Muscle of leg (tissue), 11 donors: Measurements from ENCODE around the gene CPA1. TPM values are rescaled to one million over a fixed set of nuclear protein-coding genes. Genes with fewer than 3 reads are reported as not detected.
"Not testable (repeated sequence)": the region's sequence is repeated elsewhere in the genome, so short reads cannot be mapped to it uniquely, and the experiment has no call there.

ENCODE experiments used
- DNase-seq: peaks from one replicate; pipeline ENCODE4 v3.0.0; 2013
- H3K27ac ChIP-seq: one replicate; pipeline ENCODE4 v1.5.1; 2013; ENCODE audit warnings: mild to moderate bottlenecking, low read length, control low read depth
- H3K27me3 ChIP-seq: one replicate; pipeline ENCODE4 v1.6.1; 2013; ENCODE audit warnings: low read length; ENCODE audit not compliant: control insufficient read depth, insufficient read depth
- H3K36me3 ChIP-seq: one replicate; pipeline ENCODE4 v1.6.1; 2013; ENCODE audit warnings: low read length; ENCODE audit not compliant: control insufficient read depth, insufficient read depth
- H3K4me1 ChIP-seq: one replicate; pipeline ENCODE4 v1.6.1; 2013; ENCODE audit warnings: low read length; ENCODE audit not compliant: control insufficient read depth, insufficient read depth
- H3K4me3 ChIP-seq: one replicate; pipeline ENCODE4 v1.5.1; 2013; ENCODE audit warnings: low read length, control low read depth
- H3K9me3 ChIP-seq: replicated peaks from 2 replicates; pipeline ENCODE4 v1.6.1; 2013; ENCODE audit warnings: low read depth, low read length; ENCODE audit not compliant: control insufficient read depth
- WGBS: methylation state at CpG from one replicate; pipeline ENCODE4 v1.1.5; 2013; ENCODE audit warnings: missing lambda C conversion rate; ENCODE audit not compliant: insufficient coverage; 5-methylcytosine and 5-hydroxymethylcytosine counted together
- polyA plus RNA-seq, 8 donors: library from polyadenylated mRNA; unstranded; fragments of 120-200 nt; gene quantifications; one replicate each; pipeline versions ENCODE4 v1.2.1 to v1.2.3, GENCODE V29; 2013; ENCODE audit warnings: inconsistent platforms in 1 of 8, low replicate concordance in 1 of 8; ENCODE audit not compliant: insufficient read length in 8 of 8, insufficient read depth in 1 of 8
- total RNA-seq: library from RNA; stranded (reverse); fragments of 120-200 nt; gene quantifications from one replicate; pipeline ENCODE4 v1.2.4, GENCODE V29; 2013

Gene CPA1
- total and polyA plus RNA-seq, 9 donors, result 2.6 to 6.7 (median 4.3) TPM

GRCh38 chr7:130372402-130373165 is 7.7 kb upstream of the CPA1 start:
- H3K4me3 ChIP-seq, result no peak overlapping the region
- H3K4me1 ChIP-seq, result peaks cover 69% of the 10 kb centered on the region
- no peaks in the 10 kb centered on the region for H3K27me3 ChIP-seq
- DNase-seq, result no peak
- 66% methylated on average over 8 of the region's 11 CpGs for WGBS
- H3K36me3 ChIP-seq, result no peaks in the 10 kb centered on the region
- H3K9me3 ChIP-seq, result peaks cover 10% of the 10 kb centered on the region
- H3K27ac ChIP-seq, result peak overlapping the region; percentile 98

DNA sequence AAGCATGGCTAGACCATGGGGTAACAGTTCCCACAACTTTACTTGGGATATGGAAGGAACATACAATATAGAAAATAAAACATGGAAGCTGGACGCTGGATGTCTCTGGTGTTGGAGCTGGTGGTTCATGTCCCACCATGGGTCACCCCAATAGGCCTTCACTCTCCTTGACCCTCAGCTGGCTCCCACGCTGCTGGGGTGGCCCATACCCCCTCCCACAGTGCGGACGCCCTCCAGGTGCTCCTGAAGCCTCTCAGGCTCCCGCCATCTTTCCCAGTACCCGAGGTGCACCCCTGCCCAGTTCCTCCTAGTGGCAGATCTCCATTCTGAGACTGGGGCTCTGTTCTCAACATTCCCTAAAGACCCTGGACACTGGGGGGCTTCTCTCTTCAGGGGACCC is 5.8 kb upstream of the CPA1 start:
- Histone ChIP-seq H3K9me3 (peaks cover 10% of the 10 kb centered on the region), H3K4me1 (peaks cover 57% of the 10 kb centered on the region), H3K27ac (peak overlapping the region; percentile 98), H3K4me3 (no peak overlapping the region), H3K36me3 (no peaks in the 10 kb centered on the region), H3K27me3 (no peaks in the 10 kb centered on the region)
- WGBS, result 98% methylated on average over 5 of the region's 6 CpGs
- DNase-seq, result no peak

DNA sequence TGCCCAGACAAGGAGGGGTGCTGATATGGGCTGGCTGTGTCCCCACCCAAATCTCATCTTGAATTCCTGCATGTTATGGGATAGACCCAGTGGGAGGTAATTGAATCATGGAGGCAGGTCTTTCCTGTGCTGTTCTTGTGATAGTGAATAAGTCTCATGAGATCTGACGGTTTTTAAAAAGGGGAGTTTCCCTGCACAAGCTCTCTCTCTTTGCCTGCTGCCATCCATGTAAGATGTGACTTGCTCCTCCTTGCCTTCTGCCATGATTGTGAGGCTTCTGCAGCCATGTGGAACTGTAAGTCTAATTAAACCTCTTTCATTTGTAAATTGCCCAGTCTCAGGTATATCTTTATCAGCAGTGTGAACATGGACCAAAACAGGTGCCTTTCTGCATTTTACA is 3.8 kb upstream of the CPA1 start:
- not testable (repeated sequence) for H3K36me3 ChIP-seq, DNase-seq, H3K27me3 ChIP-seq, H3K27ac ChIP-seq, H3K9me3 ChIP-seq, H3K4me3 ChIP-seq
- WGBS, result no CpG with 5 or more reads among the region's 1 CpG
- H3K4me1 ChIP-seq, result peaks cover 60% of the 10 kb centered on the region

GRCh38 chr7:130377178-130377577 is 3.1 kb upstream of the CPA1 start:
- Histone ChIP-seq H3K27me3 (no peaks in the 10 kb centered on the region), H3K9me3 (peaks cover 10% of the 10 kb centered on the region), H3K4me1 (peaks cover 59% of the 10 kb centered on the region), H3K36me3 (no peaks in the 10 kb centered on the region), H3K4me3 (no peak overlapping the region), H3K27ac (no peak overlapping the region)
- WGBS, result 74% methylated on average over 6 of the region's 6 CpGs
- DNase-seq, result no peak

DNA sequence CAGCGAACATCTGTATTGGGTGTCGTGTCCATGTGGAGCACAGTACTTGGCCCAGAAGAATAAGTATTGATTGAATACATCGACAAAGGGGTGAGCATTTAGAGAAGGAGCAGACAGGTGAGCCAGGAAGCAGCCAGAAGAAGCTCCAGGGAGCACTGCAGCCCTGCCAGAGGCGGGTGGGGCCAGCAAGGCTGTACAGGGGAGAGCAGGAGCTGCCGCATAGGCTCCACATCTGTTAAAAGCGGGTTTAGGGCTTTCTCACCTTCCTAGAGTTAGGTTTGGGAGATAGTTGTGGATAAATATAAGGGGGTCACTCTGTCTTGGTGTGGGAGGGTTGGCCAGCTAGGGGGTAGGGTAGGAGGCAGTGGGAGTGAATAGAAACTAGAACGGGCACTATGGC is 1.3 kb upstream of the CPA1 start:
- 63% methylated on average over 6 of the region's 7 CpGs for WGBS
- no peaks in the 10 kb centered on the region for H3K27me3 ChIP-seq
- H3K27ac ChIP-seq, result peak overlapping the region; percentile 88
- peaks cover 42% of the 10 kb centered on the region for H3K4me1 ChIP-seq
- H3K9me3 ChIP-seq, result peaks cover 10% of the 10 kb centered on the region
- H3K36me3 ChIP-seq, result no peaks in the 10 kb centered on the region
- H3K4me3 ChIP-seq, result no peak overlapping the region
- no peak for DNase-seq

GRCh38 chr7:130379532-130379920 is 768 bp upstream of the CPA1 start:
- peaks cover 41% of the 10 kb centered on the region for H3K4me1 ChIP-seq
- peak overlapping the region; percentile 88 for H3K27ac ChIP-seq
- WGBS, result 50% methylated on average over 10 of the region's 10 CpGs
- DNase-seq, result no peak
- no peaks in the 10 kb centered on the region for H3K27me3 ChIP-seq
- peaks cover 10% of the 10 kb centered on the region for H3K9me3 ChIP-seq
- no peak overlapping the region for H3K4me3 ChIP-seq
- no peaks in the 10 kb centered on the region for H3K36me3 ChIP-seq

DNA sequence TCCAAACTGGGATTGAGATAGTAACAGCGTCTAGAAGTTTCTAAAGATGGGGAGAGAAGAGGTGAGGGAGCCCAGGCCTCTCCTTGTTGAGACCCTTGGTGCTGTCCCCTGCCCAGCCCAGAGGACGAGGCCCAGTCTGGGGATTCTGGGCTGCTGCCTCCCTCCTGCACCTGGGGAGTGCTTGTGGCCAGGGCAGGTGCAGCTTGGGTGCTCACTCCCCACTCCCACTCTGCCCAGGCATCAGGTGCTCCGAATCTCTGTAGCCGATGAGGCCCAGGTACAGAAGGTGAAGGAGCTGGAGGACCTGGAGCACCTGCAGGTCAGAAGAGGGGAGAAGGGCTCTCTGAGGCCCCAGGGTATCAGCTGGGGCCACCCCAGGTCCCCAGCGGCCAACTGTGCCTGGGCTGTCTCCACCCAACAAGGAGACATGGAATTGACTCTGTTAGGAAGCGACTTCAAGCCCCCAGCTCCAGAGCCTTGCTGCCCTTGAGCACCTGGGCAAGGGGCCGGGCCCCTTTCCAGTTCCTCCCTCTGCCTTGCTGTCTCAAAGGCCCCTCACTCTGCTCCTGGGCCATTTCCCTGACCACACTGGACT is 664 bp downstream of the CPA1 start:
- 74% methylated on average over 4 of the region's 7 CpGs for WGBS
- no peak for DNase-seq
- Histone ChIP-seq H3K4me1 (peaks cover 50% of the 10 kb centered on the region), H3K27me3 (no peaks in the 10 kb centered on the region), H3K9me3 (peaks cover 9% of the 10 kb centered on the region), H3K4me3 (no peak overlapping the region), H3K27ac (peak overlapping the region; percentile 88), H3K36me3 (no peaks in the 10 kb centered on the region)

- Histone ChIP-seq H3K27me3 (no peaks in the 10 kb centered on the region), H3K27ac (peak overlapping the region; percentile 88), H3K4me3 (no peak overlapping the region), H3K4me1 (peaks cover 51% of the 10 kb centered on the region), H3K36me3 (no peaks in the 10 kb centered on the region), H3K9me3 (peaks cover 5% of the 10 kb centered on the region)
- no peak for DNase-seq
- WGBS, result 89% methylated on average over 40 of the region's 41 CpGs
These were observed 1.4 kb downstream of the CPA1 start for GRCh38 chr7:130381468-130382312.

- WGBS, result 93% methylated on average over 10 of the region's 18 CpGs
These were observed 3.1 kb downstream of the CPA1 start for GRCh38 chr7:130383187-130383980.

More at GRCh38 chr7:130383187-130383980, 3.1 kb downstream of the CPA1 start:
- Histone ChIP-seq H3K4me3 (no peak overlapping the region), H3K27me3 (no peaks in the 10 kb centered on the region), H3K27ac (no peak overlapping the region), H3K36me3 (no peaks in the 10 kb centered on the region), H3K9me3 (no peaks in the 10 kb centered on the region), H3K4me1 (peaks cover 62% of the 10 kb centered on the region)
- no peak for DNase-seq
